DOHH2 (cell line): ENCODE results near the gene ARHGAP19.

ENCODE experiments used
- CTCF ChIP-seq: fragments of 200-600 bp; sonication (generic); IDR thresholded peaks from one replicate; pipeline ENCODE4 v1.5.1; 2014; ENCODE audit warnings: antibody characterized with exemption, mild to moderate bottlenecking, low read depth, low read length; ENCODE audit not compliant: poor library complexity, severe bottlenecking
- EZH2phosphoT487 ChIP-seq: fragments of 200-600 bp; sonication (generic); IDR thresholded peaks from 2 replicates; pipeline ENCODE4 v1.6.1; 2017; ENCODE audit warnings: borderline replicate concordance, mild to moderate bottlenecking, antibody characterized with exemption, low read length, moderate library complexity, mixed read lengths

- no peak for TF ChIP-seq EZH2phosphoT487
- TF ChIP-seq CTCF: no peak
These were observed 84.6 kb downstream of the ARHGAP19 start for GRCh38 chr10:97207756-97208346.
